Suppressor macrophage (primary cell): Measurements from ENCODE around the gene MOV10L1.

ENCODE experiments used
- DNase-seq, 4 experiments: peaks; one replicate each; pipeline ENCODE4 v3.0.0-alpha.2; 2020 to 2022
- total RNA-seq, 17 experiments: gene quantifications; one replicate each; lab custom pipeline; 2026; ENCODE audit warnings: mixed read lengths in 6 of 17, inconsistent platforms in 3 of 17; lab: John Stamatoyannopoulos, UW

The MOV10L1 gene
- 0 to 4.5 (median 0.07) reads per million in 17 experiments for total RNA-seq

GRCh38 chr22:50089682-50090411 lies at the start of gene MOV10L1:
TSS of gene MOV10L1 (plus strand) at chr22:50090006. CDS start at chr22:50090089, 83 bp downstream.
- peak; percentile 27 to 78 (median 61) for DNase-seq

- no peak for DNase-seq
These were observed 49.1 kb upstream of the MOV10L1 start for GRCh38 chr22:50040717-50041116.

DNA sequence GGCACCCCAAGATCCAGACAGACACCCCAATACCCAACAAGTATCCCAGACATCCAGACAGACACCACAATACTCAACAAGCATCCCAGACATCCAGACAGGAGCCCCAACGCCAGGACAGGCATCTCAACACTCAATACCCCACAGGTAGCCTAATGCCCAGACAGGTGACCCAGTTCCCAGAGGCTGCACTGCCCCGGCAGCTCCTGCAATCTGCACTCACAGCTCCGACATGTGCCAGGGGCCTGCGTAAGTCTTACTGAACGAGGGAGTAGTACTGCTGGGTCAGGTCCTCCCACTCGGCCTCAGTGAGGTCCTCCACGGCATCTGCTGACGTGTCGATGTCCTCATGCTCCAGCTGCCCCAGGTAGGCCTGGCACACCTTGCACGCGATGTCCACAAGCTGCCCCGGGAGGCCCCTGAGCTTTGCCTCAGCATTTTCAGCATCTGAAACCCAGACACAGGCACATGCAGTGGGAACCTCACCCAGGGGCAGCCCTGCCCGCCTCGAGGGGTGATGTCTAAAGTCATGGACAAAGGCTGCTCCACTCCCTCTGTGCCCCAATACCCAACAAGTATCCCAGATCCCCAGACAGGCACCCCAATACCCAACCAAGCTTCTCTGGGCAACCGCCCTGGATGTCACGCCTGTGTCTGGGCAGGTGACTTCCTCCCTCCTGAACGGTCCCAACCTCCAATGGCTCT lies 48.3 kb upstream of the MOV10L1 start:
- DNase-seq, result no peak

DNA sequence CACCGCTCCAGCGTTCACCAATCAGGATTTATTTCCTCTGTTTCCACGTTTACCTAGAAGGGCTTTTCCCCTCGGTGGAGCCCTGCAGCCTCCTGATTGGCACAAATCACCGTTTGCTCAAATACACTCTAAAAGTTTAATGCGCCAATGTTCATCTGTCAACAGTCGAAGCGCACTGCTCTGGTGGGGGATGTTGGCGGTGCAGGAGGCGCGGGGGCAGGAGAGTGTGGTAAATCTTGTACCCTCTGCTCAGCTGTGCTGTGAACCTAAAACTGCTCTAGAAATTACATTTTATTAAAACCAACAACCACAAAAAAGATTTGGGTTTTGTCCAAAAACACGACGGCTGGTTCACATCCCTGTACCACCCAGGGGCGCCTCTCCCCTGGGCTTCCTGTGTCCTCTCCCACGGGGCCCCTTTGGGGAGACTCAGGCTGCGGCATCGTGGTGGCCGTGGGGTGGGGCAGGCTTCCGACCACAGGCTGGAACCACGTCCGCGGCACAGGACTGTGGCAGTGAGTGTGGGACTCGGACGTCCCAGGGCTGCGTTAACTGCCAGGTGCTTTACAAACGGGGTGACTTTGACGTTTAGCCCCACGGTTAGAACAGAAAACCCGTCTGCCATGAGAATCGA lies 45.2 kb upstream of the MOV10L1 start:
- DNase-seq, result no peak

- no peak for DNase-seq
These were observed 44.4 kb upstream of the MOV10L1 start for GRCh38 chr22:50045211-50046018.

DNA sequence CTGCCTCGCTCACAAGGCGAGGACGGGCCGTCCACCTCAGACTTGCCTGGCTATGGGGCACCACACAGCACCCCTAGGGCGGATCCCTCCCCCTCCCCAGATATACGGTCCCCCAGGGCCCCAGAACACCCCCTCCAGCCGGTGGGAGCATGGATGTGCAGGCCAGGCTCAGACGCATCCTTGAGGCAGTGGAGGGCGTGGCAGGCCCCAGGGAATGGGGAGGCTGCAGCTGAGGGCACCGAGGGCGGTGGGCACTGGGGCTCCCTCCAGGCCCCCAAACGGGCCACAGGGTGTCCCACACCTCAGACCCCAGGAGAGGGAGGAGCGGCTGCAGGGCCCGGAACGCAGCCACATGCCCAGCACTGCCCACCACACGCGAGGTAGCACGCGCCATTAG lies 43.8 kb upstream of the MOV10L1 start:
- no peak for DNase-seq

- DNase-seq, result no peak
These were observed 43.1 kb upstream of the MOV10L1 start for GRCh38 chr22:50046481-50047245.

GRCh38 chr22:50047346-50047745 lies 42.5 kb upstream of the MOV10L1 start:
- DNase-seq, result no peak

GRCh38 chr22:50048061-50048765 lies 41.6 kb upstream of the MOV10L1 start:
- no peak for DNase-seq

GRCh38 chr22:50048836-50049235 lies 41.0 kb upstream of the MOV10L1 start:
- no peak for DNase-seq

- DNase-seq, result no peak
These were observed 40.3 kb upstream of the MOV10L1 start for GRCh38 chr22:50049299-50050195.

- DNase-seq, result peak in 1 of 4 experiments; percentile 1
These were observed 37.9 kb upstream of the MOV10L1 start for GRCh38 chr22:50051930-50052329.

DNA sequence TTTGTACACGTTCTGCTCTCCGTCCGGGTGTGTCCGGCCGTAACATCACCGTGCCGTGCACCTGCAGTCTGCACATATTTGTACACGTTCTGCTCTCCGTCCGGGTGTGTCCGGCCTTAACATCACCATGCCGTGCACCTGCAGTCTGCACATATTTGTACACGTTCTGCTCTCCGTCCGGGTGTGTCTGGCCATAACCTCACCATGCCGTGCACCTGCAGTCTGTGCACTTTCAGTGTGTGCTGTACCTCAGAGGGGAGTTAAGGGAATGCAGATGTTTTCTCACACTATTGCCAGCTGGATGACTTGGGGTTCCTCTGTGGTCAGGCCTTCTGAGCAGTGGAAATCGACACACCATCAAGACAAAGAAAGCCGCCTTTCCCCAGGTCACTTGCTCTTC lies 35.9 kb upstream of the MOV10L1 start:
- no peak for DNase-seq

GRCh38 chr22:50056214-50056972 lies 33.4 kb upstream of the MOV10L1 start:
- no peak for DNase-seq

DNA sequence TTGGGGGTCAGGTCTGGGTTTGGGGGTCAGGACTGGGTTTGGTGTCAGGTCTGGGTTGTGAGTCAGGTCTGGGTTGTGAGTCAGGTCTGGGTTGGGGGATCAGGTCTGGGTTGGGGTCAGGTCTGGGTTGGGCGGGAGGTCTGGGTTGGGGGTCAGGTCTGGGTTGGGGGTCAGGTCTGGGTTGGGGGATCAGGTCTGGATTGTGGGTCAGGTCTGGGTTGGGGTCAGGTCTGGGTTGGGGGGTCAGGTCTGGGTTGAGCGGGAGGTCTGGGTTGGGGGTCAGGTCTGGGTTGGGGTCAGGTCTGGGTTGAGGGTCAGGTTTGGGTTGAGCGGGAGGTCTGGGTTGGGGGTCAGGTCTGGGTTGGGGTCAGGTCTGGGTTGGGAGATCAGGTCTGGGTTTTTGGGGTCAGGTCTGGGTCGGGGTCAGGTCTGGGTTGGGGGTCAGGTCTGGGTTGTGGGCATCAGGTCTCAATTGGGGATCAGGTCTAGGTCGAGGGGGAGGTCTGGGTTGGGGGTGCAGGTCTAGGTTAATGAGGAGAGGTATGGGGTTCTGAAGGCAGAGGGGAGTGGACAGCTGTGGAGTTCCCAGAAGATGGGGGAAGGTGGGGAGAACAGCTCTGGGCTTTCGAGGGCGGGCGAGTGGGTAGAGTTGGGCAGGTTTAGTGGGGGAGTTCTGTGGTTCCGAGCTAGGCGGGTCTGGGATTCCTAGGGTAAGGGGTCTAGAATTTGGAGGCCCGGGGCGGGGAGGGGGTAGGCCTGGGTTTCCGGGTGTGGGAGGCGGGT lies 32.3 kb upstream of the MOV10L1 start:
- no peak for DNase-seq

DNA sequence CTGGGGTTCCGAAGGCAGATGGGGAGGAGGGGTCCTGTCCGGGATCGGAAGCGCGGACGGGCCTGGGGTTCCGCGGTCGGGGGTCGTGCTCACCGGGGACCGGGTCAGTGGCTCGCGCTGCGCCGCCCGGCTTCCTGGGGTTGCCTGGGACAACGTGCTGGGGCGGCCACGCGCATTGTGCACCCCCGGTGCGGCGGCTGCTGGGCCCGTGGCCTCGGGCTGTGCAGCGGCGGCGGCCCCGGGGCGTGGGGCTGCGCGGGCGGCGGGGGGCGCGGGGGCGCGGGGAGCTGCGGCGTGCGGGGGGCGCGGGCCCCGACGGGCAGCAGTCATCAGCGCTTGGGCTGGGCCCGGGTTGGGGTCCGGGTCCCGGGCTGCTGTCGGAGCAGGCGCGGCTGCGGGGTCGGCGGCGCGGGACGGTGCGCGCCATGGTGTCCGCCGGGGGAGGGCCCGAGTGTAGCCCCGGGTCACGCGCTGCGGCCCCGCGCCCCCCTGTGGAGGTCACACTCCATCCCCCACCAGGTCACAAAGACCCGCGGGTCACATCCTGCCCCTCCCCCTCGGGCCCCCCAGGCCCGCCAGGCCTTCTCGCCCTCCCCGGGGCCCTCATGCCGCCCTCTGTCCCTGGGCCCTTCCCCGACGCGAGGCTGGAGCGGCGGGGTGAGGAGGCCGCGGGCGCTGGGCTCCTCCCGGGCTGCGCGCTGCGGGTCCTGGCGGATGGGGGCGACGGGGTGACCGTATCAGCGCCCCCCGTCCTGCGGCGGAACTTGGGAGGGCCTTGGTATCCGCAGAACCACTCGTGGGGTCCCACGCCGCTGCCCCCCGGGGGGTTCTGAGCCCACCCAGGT lies 31.5 kb upstream of the MOV10L1 start, which contains the start of gene TTLL8:
Gene TTLL8 (minus strand): TSS at position 238 of the 845 bp plus-strand sequence.
- peak in 1 of 4 experiments; percentile 20 for DNase-seq
